GM12874 (cell line): ENCODE data around the gene SLC25A4.

ENCODE experiments used
- CTCF ChIP-seq: IDR thresholded peaks from 2 replicates; pipeline ENCODE4 v1.5.1; 2011; ENCODE audit warnings: low read depth, mild to moderate bottlenecking, control low read depth, low read length, moderate library complexity; ENCODE audit not compliant: insufficient read depth

The SLC25A4 gene

DNA sequence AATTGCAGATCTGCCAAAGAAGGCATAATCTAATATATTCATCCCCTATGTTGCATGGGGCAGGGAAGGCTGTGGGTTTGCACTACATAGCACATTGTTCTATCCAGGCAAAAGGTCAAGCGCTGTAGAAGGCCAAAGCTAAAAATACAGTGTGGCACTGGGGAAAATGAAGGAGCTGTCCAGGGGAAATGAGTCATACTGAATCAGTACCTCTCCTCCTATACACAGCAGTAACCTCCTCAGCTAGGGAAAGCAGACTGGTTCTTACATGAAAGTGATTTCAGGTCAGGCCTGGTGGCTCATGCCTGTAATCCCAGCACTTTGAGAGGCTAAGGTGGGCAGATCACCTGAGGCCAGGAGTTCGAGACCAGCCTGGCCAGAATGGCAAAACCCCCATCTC lies 31.0 kb upstream of the SLC25A4 start:
- TF ChIP-seq CTCF: no peak

DNA sequence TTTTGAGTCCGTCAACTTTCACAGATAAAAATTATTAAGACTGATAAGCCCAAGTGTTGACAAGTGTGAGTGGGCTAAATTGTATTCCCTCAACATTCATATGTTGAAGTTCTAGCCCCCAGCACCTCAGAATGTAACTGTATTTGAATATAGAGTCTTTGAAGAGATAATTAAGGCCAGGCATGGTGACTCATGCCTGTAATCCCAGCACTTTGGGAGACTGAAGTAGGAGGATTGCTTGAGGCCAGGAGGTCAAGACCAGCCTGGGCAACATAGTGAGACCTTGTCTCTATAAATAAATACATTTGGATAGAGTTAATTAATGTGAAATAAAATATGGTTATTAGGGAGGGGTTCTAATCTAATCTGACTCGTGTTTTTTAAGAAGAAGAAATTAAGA lies 29.7 kb upstream of the SLC25A4 start:
- no peak for TF ChIP-seq CTCF

DNA sequence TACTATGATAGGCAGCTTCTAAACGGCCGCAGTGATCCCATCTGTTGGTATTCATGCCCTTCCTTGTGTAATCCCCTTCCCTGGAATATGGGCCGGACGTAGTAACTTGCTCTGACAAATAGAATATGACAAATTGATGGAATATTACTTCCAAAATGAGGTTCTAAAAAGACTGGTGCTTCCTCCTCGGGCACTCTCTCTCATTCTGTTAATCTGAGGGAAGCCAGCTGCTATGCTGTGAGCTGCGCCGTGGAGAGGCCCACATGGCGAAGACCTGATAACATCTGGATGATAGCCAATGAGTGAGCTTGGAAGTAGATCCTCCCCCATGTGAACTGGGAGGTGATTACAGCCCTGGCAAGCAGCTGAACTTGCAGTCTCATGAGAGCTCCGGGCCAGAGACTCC lies 27.2 kb upstream of the SLC25A4 start:
- TF ChIP-seq CTCF: no peak

DNA sequence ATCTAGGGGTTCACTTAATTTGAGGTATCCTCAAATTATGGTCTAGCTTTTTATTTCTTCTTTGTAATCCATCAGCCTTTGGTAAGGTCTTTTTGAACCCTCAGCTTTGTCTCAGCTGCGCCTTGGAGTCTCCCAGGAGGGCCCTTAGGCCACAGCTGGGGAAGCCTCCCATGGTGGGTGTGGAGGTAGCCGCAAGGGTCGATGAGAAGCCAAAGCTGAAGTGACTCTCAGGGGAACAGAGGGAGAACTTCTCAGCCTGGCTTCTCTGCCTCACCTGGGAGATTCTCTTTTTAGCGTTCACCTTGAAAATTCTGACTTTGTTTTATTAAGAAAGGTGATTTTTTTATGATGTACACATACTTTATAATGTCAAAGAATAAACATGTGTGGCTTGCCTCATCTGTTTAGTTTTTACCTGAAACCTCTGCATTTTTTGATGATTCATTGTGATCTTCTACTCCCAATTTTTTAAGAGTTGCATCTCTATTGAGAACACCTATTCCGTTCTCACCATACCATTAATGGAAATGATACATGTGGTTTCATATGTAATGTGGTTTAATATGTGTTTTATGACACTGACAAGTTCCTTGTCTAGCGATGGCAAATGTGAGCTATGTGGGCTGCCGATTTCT lies 25.6 kb upstream of the SLC25A4 start:
- no peak for TF ChIP-seq CTCF

DNA sequence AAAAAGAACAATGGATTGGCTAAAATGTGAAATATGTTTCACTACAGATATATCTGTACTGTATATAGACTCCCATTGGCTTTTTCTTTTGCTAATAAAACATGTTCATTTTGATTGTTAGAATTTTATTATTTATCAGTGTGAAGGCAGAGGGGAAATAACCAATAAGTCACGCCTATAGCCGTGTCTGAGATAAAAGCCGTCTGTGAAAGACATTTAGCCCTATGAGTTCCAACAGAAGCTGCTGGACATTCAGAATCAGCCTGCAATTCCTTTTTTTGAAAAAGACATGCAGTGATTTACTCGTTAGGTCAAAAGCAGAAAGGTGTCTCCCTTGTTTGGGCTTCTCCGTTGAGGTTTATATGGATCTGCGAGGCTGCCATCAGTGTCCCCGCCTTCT lies 24.2 kb upstream of the SLC25A4 start:
- no peak for TF ChIP-seq CTCF

DNA sequence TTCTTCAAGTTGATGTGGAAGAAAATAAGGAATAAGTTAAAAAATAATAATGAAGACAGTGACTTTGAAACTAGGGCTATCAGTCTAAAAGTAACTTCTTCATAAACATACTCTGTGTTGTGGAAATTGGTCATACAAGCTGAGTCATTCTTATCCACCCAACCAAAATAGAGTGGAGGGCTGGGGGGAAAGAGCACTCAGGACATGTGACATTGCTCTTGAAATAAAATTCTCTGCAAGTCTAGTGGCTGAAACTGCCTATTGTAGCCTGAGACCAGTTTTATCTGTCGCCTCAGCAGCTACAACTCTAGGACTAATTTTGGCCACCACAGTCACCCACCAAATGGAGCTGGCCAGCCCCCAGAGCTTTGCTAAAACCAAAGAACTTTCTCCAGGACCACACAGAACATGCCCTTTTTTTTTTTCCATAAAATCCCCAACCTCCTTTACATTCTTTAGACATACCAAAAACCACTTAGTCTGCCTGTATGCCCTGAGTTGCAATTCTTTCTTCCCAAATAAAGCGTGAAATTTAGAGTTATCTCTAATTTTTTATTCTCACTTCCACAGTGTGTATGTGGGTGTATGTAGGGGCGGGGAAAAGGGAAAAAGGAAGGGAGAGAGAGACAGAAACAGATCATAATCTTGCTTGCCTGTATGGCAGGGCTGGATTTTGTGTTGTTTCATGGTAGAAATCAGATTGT lies 23.0 kb upstream of the SLC25A4 start:
- TF ChIP-seq CTCF: no peak

DNA sequence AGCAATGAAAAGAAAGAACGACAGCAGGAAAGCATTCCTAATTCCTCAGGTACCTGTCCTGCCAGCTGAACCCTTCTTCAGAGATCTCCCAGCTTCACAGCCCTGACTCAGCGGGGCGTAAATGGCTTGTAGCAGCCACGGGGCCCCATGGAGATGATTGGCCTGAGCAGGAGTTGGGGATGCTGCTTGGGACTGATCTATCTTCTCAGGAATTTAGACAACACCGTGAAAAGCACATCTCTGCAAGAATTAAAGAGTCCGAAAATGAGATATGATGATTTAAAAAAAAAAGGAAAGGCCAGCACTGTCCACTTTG lies 22.5 kb upstream of the SLC25A4 start:
- TF ChIP-seq CTCF: no peak
